ENCODE measurements around the gene PRSS27. TPM values are rescaled to one million over a fixed set of nuclear protein-coding genes. Genes with fewer than 3 reads are reported as not detected.

PRSS27 gene
- total RNA-seq, 3 donors from 2014 or later = 0.29 TPM; not detected in 2

DNA sequence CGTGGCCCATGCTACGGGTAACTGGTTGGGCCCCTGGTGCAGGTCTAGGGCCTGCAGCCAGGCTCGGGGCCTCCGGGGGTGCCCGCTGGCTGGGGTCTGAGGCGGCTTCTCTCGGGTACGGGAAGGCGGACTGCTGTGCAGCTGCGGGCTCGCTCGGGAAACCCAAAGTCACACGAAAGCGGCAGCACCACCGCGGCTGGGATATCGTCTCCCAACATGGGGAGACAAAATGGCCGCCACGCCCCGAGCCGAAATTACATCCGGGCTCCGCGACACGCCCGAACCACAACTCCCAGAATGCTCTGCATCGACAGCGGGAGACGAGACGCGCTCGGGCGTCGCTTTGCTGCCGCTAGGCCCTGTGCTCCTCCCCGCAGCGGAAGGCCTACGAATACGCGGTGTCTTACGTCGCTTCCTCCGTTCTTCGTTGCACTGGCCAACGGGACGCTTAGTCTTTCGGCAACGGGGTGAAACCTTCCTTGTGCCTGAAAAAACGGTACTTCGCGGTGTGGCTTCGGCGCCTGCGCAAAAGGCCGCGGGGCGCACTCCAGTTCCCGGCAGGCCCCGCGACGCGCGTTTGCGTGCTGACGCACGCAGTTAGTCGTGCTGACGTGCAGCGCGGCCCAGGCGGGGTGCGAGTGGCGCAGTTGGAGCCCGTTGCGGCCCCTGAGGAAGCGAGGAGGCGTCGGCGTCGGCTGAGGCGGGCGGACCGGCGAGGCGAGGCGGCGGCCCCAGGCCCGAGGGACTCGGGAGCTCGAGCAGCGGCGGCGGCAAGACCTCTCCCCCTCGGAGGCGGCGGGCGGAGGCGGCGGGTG, 32.2 kb upstream of the PRSS27 start, which contains the start of gene SRRM2:
Gene SRRM2 (plus strand): TSS at position 604 of the 815 bp plus-strand sequence. CDS start 3,727 bp downstream, outside the sequence.
- H3K9me3 ChIP-seq = no peaks in the 10 kb centered on the region
- H3K27me3 ChIP-seq = no peaks in the 10 kb centered on the region
- intact Hi-C loops (cut with DNase I; ENCODE audit: low total_unique reads) = loop anchor here (10.0 kb wide), 1 partner anchor 103 kb away; the partner anchor contains the start of gene PRSS22
- H3K27ac ChIP-seq = peak within 1 kb of the TSS; percentile 99 to 100
- no peaks in the 10 kb centered on the region for H3K36me3 ChIP-seq
- TF ChIP-seq POLR2A (IDR thresholded peaks at IDR 0.05) (peak; percentile 90), POLR2AphosphoS5 (IDR thresholded peaks at IDR 0.05) (peak; percentile 94 to 98 (median 97))
- TF ChIP-seq, protein P1, sequence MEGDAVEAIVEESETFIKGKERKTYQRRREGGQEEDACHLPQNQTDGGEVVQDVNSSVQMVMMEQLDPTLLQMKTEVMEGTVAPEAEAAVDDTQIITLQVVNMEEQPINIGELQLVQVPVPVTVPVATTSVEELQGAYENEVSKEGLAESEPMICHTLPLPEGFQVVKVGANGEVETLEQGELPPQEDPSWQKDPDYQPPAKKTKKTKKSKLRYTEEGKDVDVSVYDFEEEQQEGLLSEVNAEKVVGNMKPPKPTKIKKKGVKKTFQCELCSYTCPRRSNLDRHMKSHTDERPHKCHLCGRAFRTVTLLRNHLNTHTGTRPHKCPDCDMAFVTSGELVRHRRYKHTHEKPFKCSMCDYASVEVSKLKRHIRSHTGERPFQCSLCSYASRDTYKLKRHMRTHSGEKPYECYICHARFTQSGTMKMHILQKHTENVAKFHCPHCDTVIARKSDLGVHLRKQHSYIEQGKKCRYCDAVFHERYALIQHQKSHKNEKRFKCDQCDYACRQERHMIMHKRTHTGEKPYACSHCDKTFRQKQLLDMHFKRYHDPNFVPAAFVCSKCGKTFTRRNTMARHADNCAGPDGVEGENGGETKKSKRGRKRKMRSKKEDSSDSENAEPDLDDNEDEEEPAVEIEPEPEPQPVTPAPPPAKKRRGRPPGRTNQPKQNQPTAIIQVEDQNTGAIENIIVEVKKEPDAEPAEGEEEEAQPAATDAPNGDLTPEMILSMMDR (IDR thresholded peaks at IDR 0.05) = peak; percentile 11 to 20 (median 18)
- DNase-seq (ENCODE audit: low spot score in 2 of 2) = peak; percentile 93 to 95
- peaks cover 6 to 22% of the 10 kb centered on the region in 2 donors for H3K4me1 ChIP-seq
- H3K4me3 ChIP-seq = peak within 1 kb of the TSS; percentile 82 to 94 (median 83)

DNA sequence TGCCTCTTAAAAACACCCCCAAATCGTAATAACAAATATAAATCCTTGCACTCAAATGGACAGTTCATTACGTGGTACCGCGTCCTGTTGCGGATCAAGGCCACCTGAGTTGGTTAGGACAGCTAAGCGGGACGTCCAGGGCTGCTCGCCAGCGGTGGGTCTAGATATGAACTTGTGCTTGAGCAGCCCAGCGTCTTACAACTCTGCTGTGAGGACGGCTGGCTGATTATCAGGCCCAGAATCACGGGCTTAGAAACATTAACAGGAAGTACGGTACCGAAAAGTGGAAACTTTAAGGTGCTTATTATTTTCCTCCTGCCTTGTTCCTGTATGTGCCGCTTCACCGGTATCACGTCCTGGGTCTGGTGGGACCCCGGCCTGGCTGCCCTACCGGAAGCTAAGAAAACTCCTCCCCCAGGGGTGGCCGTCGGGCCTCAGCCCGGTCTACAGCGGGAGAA, 31.6 kb upstream of the PRSS27 start:
- no peaks in the 10 kb centered on the region for H3K36me3 ChIP-seq
- intact Hi-C loops (cut with DNase I; ENCODE audit: low total_unique reads) = loop anchor here (10.0 kb wide), 1 partner anchor 103 kb away; the partner anchor contains the start of gene PRSS22
- H3K4me1 ChIP-seq = peaks cover 6 to 22% of the 10 kb centered on the region in 2 donors
- peak overlapping the region; percentile 99 to 100 for H3K27ac ChIP-seq
- H3K9me3 ChIP-seq = no peaks in the 10 kb centered on the region
- peak overlapping the region; percentile 82 to 94 (median 83) for H3K4me3 ChIP-seq
- TF ChIP-seq POLR2AphosphoS5 (IDR thresholded peaks at IDR 0.05) (no peak), POLR2A (IDR thresholded peaks at IDR 0.05) (no peak)
- TF ChIP-seq, protein P1 (IDR thresholded peaks at IDR 0.05) = no peak
- DNase-seq (ENCODE audit: low spot score in 2 of 2) = no peak
- no peaks in the 10 kb centered on the region for H3K27me3 ChIP-seq

DNA sequence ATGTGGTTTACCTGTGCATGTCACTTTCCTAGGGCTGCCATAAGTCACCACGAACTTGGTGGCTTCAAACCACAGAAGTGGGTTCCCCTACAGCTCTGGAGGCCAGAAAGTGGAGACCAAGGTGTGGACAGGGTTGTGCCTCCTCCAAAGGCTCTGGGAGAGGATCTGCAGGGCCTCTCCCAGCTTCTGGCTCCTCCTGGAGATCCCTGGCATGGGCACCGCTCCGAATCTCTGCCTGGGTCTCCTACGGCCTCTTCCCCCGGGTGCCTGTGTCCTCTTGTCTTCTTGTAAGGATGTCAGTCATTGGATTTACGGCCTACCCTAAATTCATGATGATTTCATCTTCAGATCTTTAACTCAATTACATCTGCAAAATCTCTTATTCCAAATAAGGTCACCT, 29.9 kb upstream of the PRSS27 start:
- Histone ChIP-seq H3K4me1 (peaks cover 6 to 12% of the 10 kb centered on the region in 2 donors), H3K4me3 (no peak overlapping the region), H3K36me3 (no peaks in the 10 kb centered on the region), H3K9me3 (no peaks in the 10 kb centered on the region), H3K27me3 (no peaks in the 10 kb centered on the region), H3K27ac (no peak overlapping the region)
- TF ChIP-seq, protein P1 (IDR thresholded peaks at IDR 0.05) = no peak
- no peak for DNase-seq (ENCODE audit: low spot score in 2 of 2)
- intact Hi-C loops (cut with DNase I; ENCODE audit: low total_unique reads) = loop anchor here (10.0 kb wide), 1 partner anchor 105 kb away; the partner anchor contains the start of gene PRSS22

DNA sequence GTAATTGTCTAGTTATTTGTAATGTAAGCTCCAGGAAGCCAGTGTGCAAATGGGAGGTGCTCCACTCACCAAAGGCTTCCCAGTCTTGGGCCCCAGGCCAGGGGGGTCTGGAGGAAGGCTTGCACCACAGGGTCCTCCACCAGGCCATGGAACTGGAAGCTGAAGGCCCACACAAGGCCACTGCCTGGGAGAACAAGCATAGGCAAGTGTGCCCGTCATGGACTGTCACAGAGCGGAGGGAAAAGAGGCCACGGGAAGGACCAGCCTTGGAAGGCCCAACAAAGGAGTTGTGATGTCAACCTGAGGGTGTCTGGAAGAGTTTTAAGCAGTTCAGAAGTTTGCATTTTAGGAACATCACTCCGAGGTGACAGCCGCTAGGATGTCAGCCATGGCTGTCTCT, 29.5 kb upstream of the PRSS27 start:
- TF ChIP-seq POLR2AphosphoS5 (IDR thresholded peaks at IDR 0.05) (no peak), POLR2A (IDR thresholded peaks at IDR 0.05) (no peak)
- TF ChIP-seq, protein P1 (IDR thresholded peaks at IDR 0.05) = no peak
- H3K36me3 ChIP-seq = no peaks in the 10 kb centered on the region
- H3K4me1 ChIP-seq = peaks cover under 1 to 8% of the 10 kb centered on the region in 2 donors
- H3K27me3 ChIP-seq = no peaks in the 10 kb centered on the region
- intact Hi-C loops (cut with DNase I; ENCODE audit: low total_unique reads) = no loop called here
- no peaks in the 10 kb centered on the region for H3K9me3 ChIP-seq
- no peak for DNase-seq (ENCODE audit: low spot score in 2 of 2)
- H3K27ac ChIP-seq = no peak overlapping the region
- H3K4me3 ChIP-seq = no peak overlapping the region
